Epithelial cell of proximal tubule (primary cell): ENCODE results near the gene SHB. TPM values are rescaled to one million over a fixed set of nuclear protein-coding genes. Genes with fewer than 3 reads are reported as not detected.

Experiments used
- DNase-seq: peaks from one replicate; pipeline ENCODE4 v3.0.0-alpha.2; 2011; ENCODE audit warnings: low read depth
- H3K4me3 ChIP-seq: 2 replicates; pipeline ENCODE4 v1.5.1; 2011; ENCODE audit warnings: low read depth, mild to moderate bottlenecking, low read length
- CTCF ChIP-seq: conservative IDR thresholded peaks from 2 replicates; pipeline ENCODE4 v1.5.1; 2012; ENCODE audit warnings: low read depth, mild to moderate bottlenecking, low read length
- total RNA-seq: library from RNA; depleted of rRNA; stranded (reverse); fragments of >200 nt; gene quantifications from 2 replicates; pipeline ENCODE4 v1.2.3, GENCODE V29; 2015

The SHB gene
- total RNA-seq, 1 donor from 2014 or later, result 32.7 TPM

GRCh38 chr9:37941253-37941652, 127.8 kb downstream of the SHB start:
- H3K4me3 ChIP-seq, result no peak overlapping the region
- TF ChIP-seq CTCF, result no peak
- no peak for DNase-seq

GRCh38 chr9:37939575-37940095, 129.4 kb downstream of the SHB start:
- H3K4me3 ChIP-seq, result no peak overlapping the region
- no peak for DNase-seq
- TF ChIP-seq CTCF, result no peak

- no peak for DNase-seq
- H3K4me3 ChIP-seq, result no peak overlapping the region
- TF ChIP-seq CTCF, result no peak
These were observed 130.7 kb downstream of the SHB start for GRCh38 chr9:37938121-37938891.

GRCh38 chr9:37937366-37937765, 131.7 kb downstream of the SHB start:
- TF ChIP-seq CTCF, result no peak
- no peak for DNase-seq
- no peak overlapping the region for H3K4me3 ChIP-seq

GRCh38 chr9:37936965-37937364, 132.1 kb downstream of the SHB start:
- no peak for TF ChIP-seq CTCF
- DNase-seq, result no peak
- H3K4me3 ChIP-seq, result no peak overlapping the region

GRCh38 chr9:37936376-37936775, 132.7 kb downstream of the SHB start:
- no peak overlapping the region for H3K4me3 ChIP-seq
- TF ChIP-seq CTCF, result no peak
- no peak for DNase-seq

- DNase-seq, result no peak
- H3K4me3 ChIP-seq, result no peak overlapping the region
- TF ChIP-seq CTCF, result no peak
These were observed 133.9 kb downstream of the SHB start for GRCh38 chr9:37935096-37935495.
